Kidney epithelial cell (primary cell): ENCODE data around the gene XPO6. TPM values are rescaled to one million over a fixed set of nuclear protein-coding genes. Genes with fewer than 3 reads are reported as not detected.

Source experiments
- DNase-seq: peaks from one replicate; pipeline ENCODE4 v3.0.0-alpha.2; 2010; ENCODE audit warnings: low read depth
- H3K27me3 ChIP-seq: 2 replicates; pipeline ENCODE4 v1.6.0; 2011; ENCODE audit warnings: low read length; ENCODE audit not compliant: control insufficient read depth, insufficient read depth
- H3K36me3 ChIP-seq: 2 replicates; pipeline ENCODE4 v1.5.1; 2011; ENCODE audit warnings: low read length; ENCODE audit not compliant: control insufficient read depth, insufficient read depth
- H3K4me3 ChIP-seq: 2 replicates; pipeline ENCODE4 v1.5.1; 2011; ENCODE audit warnings: low read depth, mild to moderate bottlenecking, control low read depth, low read length
- total RNA-seq: library from RNA; depleted of rRNA; stranded (reverse); fragments of >200 nt; gene quantifications from 2 replicates; pipeline ENCODE4 v1.2.3, GENCODE V29; 2015
- TF ChIP-seq, protein P1 (sequence below): IDR thresholded peaks from 2 replicates; pipeline ENCODE4 v1.5.1; 2011; ENCODE audit warnings: mild to moderate bottlenecking, moderate library complexity, low read length, control low read depth, inconsistent platforms; ENCODE audit not compliant: insufficient read depth, poor library complexity, severe bottlenecking

The XPO6 gene
- total RNA-seq, 1 donor from 2014 or later: 61.9 TPM

DNA sequence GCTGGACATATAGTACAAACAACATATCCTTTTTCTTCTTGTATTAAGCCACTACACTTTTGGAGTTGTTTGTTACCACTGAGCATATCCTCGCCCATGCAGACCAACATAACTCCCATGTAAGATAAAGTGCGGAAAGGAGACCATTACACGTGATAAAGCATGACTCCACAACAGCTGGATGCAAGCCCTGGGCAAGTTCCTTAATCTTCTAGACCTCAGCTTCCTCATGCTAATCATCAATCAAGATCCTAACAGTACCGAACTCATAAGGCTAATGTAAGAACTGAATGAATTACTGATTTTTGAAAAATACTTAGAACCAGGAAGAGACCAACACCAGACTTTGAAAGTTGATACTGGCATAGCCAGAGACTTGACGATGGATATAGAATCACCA, 101.3 kb downstream of the XPO6 start:
- H3K27me3 ChIP-seq: no peaks in the 10 kb centered on the region
- H3K4me3 ChIP-seq: no peak overlapping the region
- no peak for DNase-seq
- H3K36me3 ChIP-seq: peaks cover 3% of the 10 kb centered on the region
- TF ChIP-seq, protein P1, sequence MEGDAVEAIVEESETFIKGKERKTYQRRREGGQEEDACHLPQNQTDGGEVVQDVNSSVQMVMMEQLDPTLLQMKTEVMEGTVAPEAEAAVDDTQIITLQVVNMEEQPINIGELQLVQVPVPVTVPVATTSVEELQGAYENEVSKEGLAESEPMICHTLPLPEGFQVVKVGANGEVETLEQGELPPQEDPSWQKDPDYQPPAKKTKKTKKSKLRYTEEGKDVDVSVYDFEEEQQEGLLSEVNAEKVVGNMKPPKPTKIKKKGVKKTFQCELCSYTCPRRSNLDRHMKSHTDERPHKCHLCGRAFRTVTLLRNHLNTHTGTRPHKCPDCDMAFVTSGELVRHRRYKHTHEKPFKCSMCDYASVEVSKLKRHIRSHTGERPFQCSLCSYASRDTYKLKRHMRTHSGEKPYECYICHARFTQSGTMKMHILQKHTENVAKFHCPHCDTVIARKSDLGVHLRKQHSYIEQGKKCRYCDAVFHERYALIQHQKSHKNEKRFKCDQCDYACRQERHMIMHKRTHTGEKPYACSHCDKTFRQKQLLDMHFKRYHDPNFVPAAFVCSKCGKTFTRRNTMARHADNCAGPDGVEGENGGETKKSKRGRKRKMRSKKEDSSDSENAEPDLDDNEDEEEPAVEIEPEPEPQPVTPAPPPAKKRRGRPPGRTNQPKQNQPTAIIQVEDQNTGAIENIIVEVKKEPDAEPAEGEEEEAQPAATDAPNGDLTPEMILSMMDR: no peak

DNA sequence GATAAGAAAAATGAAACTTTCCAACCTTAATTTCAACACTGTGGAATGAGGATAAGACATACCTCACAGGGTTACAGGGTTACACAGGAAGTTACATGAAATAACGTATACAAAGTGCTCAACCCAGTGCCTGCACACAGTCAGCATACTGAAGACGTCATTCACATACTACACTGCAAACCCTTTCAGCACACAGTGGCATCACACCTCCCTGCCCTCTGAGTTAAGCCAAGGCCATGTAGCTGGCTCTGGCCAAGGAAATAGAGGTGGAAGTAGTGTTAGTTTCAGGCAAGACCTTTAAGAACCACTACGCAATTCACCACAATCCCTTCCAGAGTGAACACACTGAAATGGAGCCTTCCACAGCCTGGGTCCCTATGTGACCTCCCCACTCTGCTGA, 101.7 kb downstream of the XPO6 start:
- no peaks in the 10 kb centered on the region for H3K27me3 ChIP-seq
- TF ChIP-seq, protein P1: no peak
- peaks cover 3% of the 10 kb centered on the region for H3K36me3 ChIP-seq
- no peak for DNase-seq
- H3K4me3 ChIP-seq: no peak overlapping the region

DNA sequence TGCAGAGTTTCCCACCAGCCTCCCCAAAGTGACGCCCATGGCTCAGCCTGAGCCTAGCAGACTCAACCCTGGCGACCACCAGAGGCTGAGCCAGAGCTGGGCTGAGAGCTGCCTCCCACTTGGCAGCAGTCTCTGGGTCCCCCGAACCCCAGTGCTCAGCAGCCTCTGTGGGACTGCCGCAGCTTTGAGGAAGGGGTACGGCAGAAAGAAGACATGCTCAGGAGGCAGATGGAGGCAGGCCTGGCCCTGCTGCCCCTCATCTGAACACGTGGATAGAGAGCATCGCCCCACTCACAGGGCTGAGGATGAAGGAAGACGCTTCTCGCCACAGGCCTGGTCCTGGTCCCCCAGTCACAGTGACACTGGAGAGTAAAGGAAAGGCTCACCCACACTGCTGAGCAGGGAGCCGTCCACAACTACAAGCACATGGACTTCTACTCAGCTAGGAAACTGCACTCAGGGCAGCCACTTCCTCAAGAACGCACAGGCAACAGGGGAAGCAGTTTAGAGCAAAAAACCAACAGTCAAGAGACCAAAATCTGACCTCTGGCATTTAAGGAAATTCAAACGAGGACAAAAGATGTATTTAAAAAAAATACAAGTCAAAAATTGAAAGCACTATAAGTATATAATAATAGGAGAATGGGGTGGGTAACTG, 103.0 kb downstream of the XPO6 start:
- TF ChIP-seq, protein P1: no peak
- no peaks in the 10 kb centered on the region for H3K27me3 ChIP-seq
- no peak overlapping the region for H3K4me3 ChIP-seq
- DNase-seq: no peak
- peaks cover 3% of the 10 kb centered on the region for H3K36me3 ChIP-seq

DNA sequence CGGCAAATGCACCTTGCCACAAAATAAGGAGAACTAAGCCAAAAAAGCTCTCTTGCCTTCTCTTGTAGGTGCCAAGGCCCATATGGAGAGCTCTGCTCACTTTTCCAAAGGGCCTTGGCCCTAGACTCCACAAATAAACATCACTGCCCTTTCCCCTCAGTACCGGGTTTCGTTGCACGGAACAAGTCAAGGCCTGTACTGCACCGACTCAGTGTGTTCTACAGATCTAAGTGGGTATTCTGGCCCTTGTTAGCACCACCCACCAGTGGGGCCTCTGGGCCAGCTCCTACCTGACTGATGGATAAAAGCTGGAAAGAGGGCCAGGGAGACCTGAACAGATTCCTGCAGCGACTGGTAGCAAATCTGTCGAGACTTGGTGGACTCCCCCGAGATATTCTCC, 104.5 kb downstream of the XPO6 start:
- Histone ChIP-seq H3K27me3 (no peaks in the 10 kb centered on the region), H3K4me3 (no peak overlapping the region), H3K36me3 (peaks cover 1% of the 10 kb centered on the region)
- no peak for DNase-seq
- TF ChIP-seq, protein P1: no peak

DNA sequence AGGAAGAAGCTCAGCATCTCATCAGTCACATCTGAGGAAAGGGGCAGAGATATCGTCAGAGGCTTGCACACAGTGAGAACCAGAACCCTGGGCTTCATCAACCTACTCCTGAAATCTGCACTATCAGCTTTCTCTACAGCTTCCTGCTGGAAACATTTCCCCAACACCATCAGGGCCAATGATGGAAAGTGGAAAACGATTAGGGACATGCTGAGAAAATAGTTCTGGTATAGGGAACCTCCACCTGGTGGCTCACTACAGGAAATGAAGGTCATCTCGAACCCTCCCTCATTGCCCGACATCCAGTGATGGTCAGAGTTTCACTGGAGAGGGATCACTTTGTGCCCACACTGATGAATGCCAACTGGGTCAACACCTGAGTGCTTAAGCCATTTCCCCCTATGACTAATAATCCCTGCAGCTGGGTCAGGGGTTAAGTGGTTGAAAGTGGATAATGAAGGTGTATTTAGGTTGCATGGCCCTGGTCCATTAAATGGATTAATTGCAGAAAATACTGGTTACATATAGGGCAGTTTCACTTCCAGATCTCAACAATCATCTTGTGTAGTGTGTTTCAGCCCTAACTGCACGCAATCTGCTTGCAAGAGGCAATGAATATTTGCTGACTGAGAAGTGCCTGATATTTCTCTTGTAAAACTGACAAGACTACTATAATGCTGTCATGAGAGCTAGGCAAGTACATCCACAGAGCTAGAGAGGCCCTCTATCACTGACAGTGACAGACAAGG, 105.1 kb downstream of the XPO6 start:
- Histone ChIP-seq H3K36me3 (peaks cover 1% of the 10 kb centered on the region), H3K27me3 (no peaks in the 10 kb centered on the region), H3K4me3 (no peak overlapping the region)
- DNase-seq: no peak
- TF ChIP-seq, protein P1: no peak
